ENCODE measurements around the gene CNOT9. TPM values are rescaled to one million over a fixed set of nuclear protein-coding genes. Genes with fewer than 3 reads are reported as not detected.

Gene CNOT9
- total and polyA plus RNA-seq, 5 experiments from 2014 or later, result 17.5 to 64.0 (median 19.9) TPM

- ATAC-seq (no peak), DNase-seq (no peak)
- Mint-ChIP-seq H3K9me3 (no peaks in the 10 kb centered on the region), H3K27ac (peak overlapping the region in 2 of 10 donors; percentile 49 to 52), H3K4me1 (peaks cover 0 to 17% (median 8%) of the 10 kb centered on the region in 4 donors), H3K27me3 (no peaks in the 10 kb centered on the region), H3K36me3 (peaks cover 6 to 90% (median 23%) of the 10 kb centered on the region in 3 donors), H3K4me3 (no peak overlapping the region)
- POLR2A ChIA-PET, result no interaction called here
Observed at GRCh38 chr2:218583983-218584850, 15.6 kb downstream of the CNOT9 start.

GRCh38 chr2:218585541-218585940, 16.9 kb downstream of the CNOT9 start:
- POLR2A ChIA-PET, result no interaction called here
- Mint-ChIP-seq H3K4me3 (no peak overlapping the region), H3K27ac (no peak overlapping the region), H3K27me3 (no peaks in the 10 kb centered on the region), H3K36me3 (peaks cover 6 to 96% (median 23%) of the 10 kb centered on the region in 3 donors), H3K9me3 (no peaks in the 10 kb centered on the region), H3K4me1 (peaks cover 0 to 12% (median 5%) of the 10 kb centered on the region in 4 donors)
- no peak for DNase-seq
- no peak for ATAC-seq

- H3K4me1 Mint-ChIP-seq, result no peaks in the 10 kb centered on the region
- H3K36me3 Mint-ChIP-seq, result no peaks in the 10 kb centered on the region
- POLR2A ChIA-PET, result no interaction called here
- H3K27me3 Mint-ChIP-seq, result peaks cover 6 to 25% (median 12%) of the 10 kb centered on the region in 5 donors
- H3K27ac Mint-ChIP-seq, result no peak overlapping the region
- ATAC-seq, result no peak
- H3K9me3 Mint-ChIP-seq, result no peaks in the 10 kb centered on the region
- DNase-seq, result no peak
- H3K4me3 Mint-ChIP-seq, result no peak overlapping the region
Observed at GRCh38 chr2:218605432-218605831, 36.8 kb downstream of the CNOT9 start.

GRCh38 chr2:218607436-218608115, 38.9 kb downstream of the CNOT9 start, which contains the start of gene PLCD4:
Gene PLCD4, plus strand, starts transcription at chr2:218607899. Its CDS starts 7,841 bp downstream, at chr2:218615740.
- no peak within 1 kb of the TSS for H3K27ac Mint-ChIP-seq
- no peak within 1 kb of the TSS for H3K4me3 Mint-ChIP-seq

GRCh38 chr2:218615868-218616315, 47.3 kb downstream of the CNOT9 start:
- ATAC-seq (no peak), DNase-seq (no peak)
- Mint-ChIP-seq H3K36me3 (no peaks in the 10 kb centered on the region), H3K27me3 (peaks cover 0 to 4% (median 2%) of the 10 kb centered on the region in 5 donors), H3K4me3 (no peak overlapping the region), H3K27ac (no peak overlapping the region), H3K4me1 (no peaks in the 10 kb centered on the region), H3K9me3 (no peaks in the 10 kb centered on the region)
- POLR2A ChIA-PET, result no interaction called here

More at GRCh38 chr2:218607436-218608115, 38.9 kb downstream of the CNOT9 start, which contains the start of gene PLCD4:
- Mint-ChIP-seq H3K4me1 (no peaks in the 10 kb centered on the region), H3K36me3 (no peaks in the 10 kb centered on the region), H3K27me3 (peaks cover 8 to 25% (median 16%) of the 10 kb centered on the region in 5 donors), H3K9me3 (no peaks in the 10 kb centered on the region)
- POLR2A ChIA-PET, result interaction anchor here (0.5 kb wide), 1 partner anchor 334 kb away, joined by 5 read pairs; no protein-coding TSS in a partner anchor
- no peak for ATAC-seq
- no peak for DNase-seq

- Mint-ChIP-seq H3K4me1 (peaks cover 0 to 2% (median 0%) of the 10 kb centered on the region in 4 donors), H3K4me3 (no peak overlapping the region), H3K27ac (peak overlapping the region in 1 of 10 donors; percentile 12), H3K36me3 (no peaks in the 10 kb centered on the region), H3K9me3 (no peaks in the 10 kb centered on the region), H3K27me3 (no peaks in the 10 kb centered on the region)
- ATAC-seq, result no peak
- DNase-seq, result no peak
- POLR2A ChIA-PET, result no interaction called here
Observed at GRCh38 chr2:218618102-218618860, 49.6 kb downstream of the CNOT9 start.

GRCh38 chr2:218621007-218621406, 52.4 kb downstream of the CNOT9 start:
- Mint-ChIP-seq H3K9me3 (no peaks in the 10 kb centered on the region), H3K27ac (no peak overlapping the region), H3K36me3 (no peaks in the 10 kb centered on the region), H3K4me1 (peaks cover 0 to 2% (median 0%) of the 10 kb centered on the region in 4 donors), H3K27me3 (no peaks in the 10 kb centered on the region), H3K4me3 (no peak overlapping the region)
- ATAC-seq, result no peak
- POLR2A ChIA-PET, result no interaction called here
- no peak for DNase-seq

GRCh38 chr2:218622606-218623365, 54.1 kb downstream of the CNOT9 start:
- Mint-ChIP-seq H3K27me3 (no peaks in the 10 kb centered on the region), H3K4me1 (peaks cover 0 to 2% (median 0%) of the 10 kb centered on the region in 4 donors), H3K36me3 (no peaks in the 10 kb centered on the region), H3K27ac (no peak overlapping the region), H3K9me3 (no peaks in the 10 kb centered on the region), H3K4me3 (no peak overlapping the region)
- POLR2A ChIA-PET, result no interaction called here
- ATAC-seq (no peak), DNase-seq (no peak)

- no peak overlapping the region for H3K4me3 Mint-ChIP-seq
- no peaks in the 10 kb centered on the region for H3K27me3 Mint-ChIP-seq
- H3K27ac Mint-ChIP-seq, result peak overlapping the region in 1 of 10 donors; percentile 41
Observed at GRCh38 chr2:218623366-218623705, 54.7 kb downstream of the CNOT9 start.

GRCh38 chr2:218626369-218626768, 57.7 kb downstream of the CNOT9 start:
- Mint-ChIP-seq H3K27ac (no peak overlapping the region), H3K9me3 (no peaks in the 10 kb centered on the region), H3K4me3 (no peak overlapping the region), H3K4me1 (peaks cover 0 to 2% (median under 1%) of the 10 kb centered on the region in 4 donors), H3K27me3 (no peaks in the 10 kb centered on the region), H3K36me3 (no peaks in the 10 kb centered on the region)
- no peak for DNase-seq
- POLR2A ChIA-PET, result no interaction called here
- no peak for ATAC-seq

More at GRCh38 chr2:218623366-218623705, 54.7 kb downstream of the CNOT9 start:
- Mint-ChIP-seq H3K4me1 (peaks cover 0 to 2% (median 0%) of the 10 kb centered on the region in 4 donors), H3K9me3 (no peaks in the 10 kb centered on the region), H3K36me3 (no peaks in the 10 kb centered on the region)
- POLR2A ChIA-PET, result no interaction called here
- ATAC-seq (no peak), DNase-seq (no peak)

- Mint-ChIP-seq H3K27ac (peak overlapping the region in 1 of 10 donors; percentile 50), H3K4me1 (peaks cover 0 to 2% (median under 1%) of the 10 kb centered on the region in 4 donors), H3K4me3 (no peak overlapping the region), H3K36me3 (no peaks in the 10 kb centered on the region), H3K9me3 (no peaks in the 10 kb centered on the region), H3K27me3 (no peaks in the 10 kb centered on the region)
- DNase-seq (no peak), ATAC-seq (no peak)
- POLR2A ChIA-PET, result interaction anchor here (1.0 kb wide), 1 partner anchor 25 kb away, joined by 3 read pairs; no protein-coding TSS in a partner anchor
Observed at GRCh38 chr2:218627939-218628338, 59.3 kb downstream of the CNOT9 start.

- H3K36me3 Mint-ChIP-seq, result peaks cover 0 to 29% (median 0%) of the 10 kb centered on the region in 3 donors
- DNase-seq (no peak), ATAC-seq (no peak)
- peaks cover 0 to 2% (median 0%) of the 10 kb centered on the region in 4 donors for H3K4me1 Mint-ChIP-seq
- no peaks in the 10 kb centered on the region for H3K9me3 Mint-ChIP-seq
- POLR2A ChIA-PET, result no interaction called here
- peak overlapping the region in 2 of 10 donors; percentile 40 to 71 for H3K27ac Mint-ChIP-seq
- H3K27me3 Mint-ChIP-seq, result no peaks in the 10 kb centered on the region
- no peak overlapping the region for H3K4me3 Mint-ChIP-seq
Observed at GRCh38 chr2:218631837-218632236, 63.2 kb downstream of the CNOT9 start.

Data from naive thymus-derived CD8-positive, alpha-beta T cell (primary cell).